GM18861 (cell line): ENCODE results near the gene SCAMP3.
"Not testable (repeated sequence)": the region's sequence is repeated elsewhere in the genome, so short reads cannot be mapped to it uniquely, and the experiment has no call there.

Source experiments
- ATAC-seq: cut with Tn5 transposase; IDR thresholded peaks from one replicate; pipeline ENCODE4 v1.9.1; 2021; ENCODE audit not compliant: unreplicated experiment

SCAMP3 gene

DNA sequence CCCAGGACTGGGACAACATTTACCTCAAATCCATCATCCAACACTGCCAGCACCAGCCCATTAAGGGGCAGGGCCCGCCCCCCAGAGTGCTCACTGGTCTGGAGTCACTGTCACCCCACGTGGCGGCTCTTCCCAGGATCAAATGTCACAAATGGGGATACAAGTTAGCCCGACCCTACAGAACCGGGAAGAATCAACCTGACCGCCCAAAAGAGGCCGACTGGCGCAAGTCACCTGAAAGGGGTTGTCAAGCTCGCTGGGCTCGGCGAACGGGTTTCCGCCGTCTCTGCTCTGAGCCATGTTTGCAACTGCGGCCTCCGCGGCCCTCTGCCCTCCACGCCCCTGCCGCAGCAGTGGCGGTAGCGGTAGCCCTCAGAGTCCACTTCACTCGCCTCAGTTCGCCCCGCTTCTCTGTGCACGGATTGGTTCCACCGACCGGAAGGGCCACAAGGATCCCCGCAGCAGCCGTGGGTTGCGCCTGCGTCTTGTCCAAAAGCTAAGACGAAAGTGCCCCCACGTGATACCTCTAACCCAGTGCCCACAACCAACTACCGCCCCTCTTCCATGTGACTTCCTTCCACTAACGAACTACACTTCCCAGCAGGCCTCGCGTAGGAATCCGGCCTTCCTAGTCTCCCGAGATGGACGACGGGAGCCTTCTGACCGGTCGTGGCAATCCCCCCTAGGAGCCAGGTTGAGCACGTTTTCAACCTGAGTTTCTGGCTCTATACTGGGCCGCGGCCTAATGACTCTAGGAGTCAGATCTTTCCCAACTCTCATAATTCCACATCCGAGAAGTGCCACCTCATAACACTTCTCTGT lies at the start of gene SCAMP3:
SCAMP3 (minus strand) TSS at position 509 of the 822 bp plus-strand sequence; CDS start at position 300, 209 bp downstream.
- peak; percentile 78 for ATAC-seq

DNA sequence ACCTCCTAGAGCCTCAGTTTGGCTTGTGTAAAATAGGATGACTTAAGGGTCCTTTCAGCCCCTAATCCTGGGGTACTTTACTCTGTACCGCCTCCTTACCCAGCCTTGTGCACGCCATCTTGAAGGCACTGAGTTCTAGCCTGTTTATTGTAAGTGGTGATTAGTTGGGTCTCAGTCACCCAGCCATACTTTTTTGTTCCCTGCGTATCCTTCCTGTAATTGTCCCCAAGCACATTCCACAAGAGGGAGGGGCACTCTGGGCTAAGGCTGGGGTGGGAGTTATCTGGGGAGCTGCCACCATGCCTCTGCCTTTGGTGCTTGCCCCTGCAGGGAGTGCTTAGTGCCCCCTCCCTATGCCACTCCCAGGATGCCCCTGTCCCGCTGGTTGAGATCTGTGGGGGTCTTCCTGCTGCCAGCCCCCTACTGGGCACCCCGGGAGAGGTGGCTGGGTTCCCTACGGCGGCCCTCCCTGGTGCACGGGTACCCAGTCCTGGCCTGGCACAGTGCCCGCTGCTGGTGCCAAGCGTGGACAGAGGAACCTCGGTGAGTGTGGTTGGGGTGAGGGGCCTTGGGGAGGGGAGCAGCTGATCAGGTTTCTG lies 47.4 kb upstream of the SCAMP3 start:
- no peak for ATAC-seq

DNA sequence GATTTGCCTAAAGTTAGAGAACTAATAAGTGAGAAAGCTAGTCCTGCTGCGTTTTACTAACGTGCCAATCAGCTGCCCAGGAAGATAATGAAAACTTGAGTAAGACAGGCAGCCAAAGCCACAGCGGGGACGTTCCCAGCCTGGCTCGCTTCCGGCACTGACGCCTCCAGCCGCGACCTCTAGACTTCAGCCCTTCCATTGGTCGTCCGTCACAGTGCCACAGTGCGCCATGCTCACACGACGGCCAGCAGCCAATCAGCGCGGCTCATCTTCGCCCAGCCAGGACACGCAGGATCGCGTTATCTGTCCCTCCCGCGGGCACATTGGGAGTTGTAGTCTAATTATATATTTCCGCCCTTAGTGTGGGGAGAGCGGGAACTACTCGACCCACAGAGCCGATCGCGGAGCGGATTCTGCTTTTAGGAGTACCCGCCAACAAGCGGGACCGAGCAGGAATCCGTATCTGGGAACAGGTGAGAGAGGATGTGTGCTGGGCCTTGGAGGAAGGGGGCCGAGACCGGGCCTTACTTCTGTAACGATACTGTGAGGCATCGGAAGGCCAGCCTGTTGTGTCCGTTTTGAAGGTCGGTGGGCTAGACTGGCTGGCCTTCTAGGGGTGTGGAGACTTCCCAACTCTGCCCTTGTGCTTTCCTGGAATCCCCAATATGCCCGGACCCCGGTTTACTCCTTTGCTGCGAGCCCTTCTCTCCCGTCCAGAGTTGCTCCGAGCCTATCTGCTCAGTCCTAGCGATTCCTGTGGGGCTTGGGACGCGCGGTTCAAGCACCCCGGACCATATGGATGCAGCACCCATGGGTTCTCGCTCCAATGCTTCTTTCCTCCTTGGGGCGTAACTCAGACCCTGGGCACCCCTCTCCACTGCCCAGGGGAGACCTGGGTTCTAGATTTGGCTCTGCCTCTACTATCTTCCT lies 46.6 kb upstream of the SCAMP3 start, which contains the start of gene FDPS:
FDPS (plus strand) TSS at position 374 of the 930 bp plus-strand sequence. CDS start 924 bp downstream, outside the sequence.
- ATAC-seq: peak; percentile 91

DNA sequence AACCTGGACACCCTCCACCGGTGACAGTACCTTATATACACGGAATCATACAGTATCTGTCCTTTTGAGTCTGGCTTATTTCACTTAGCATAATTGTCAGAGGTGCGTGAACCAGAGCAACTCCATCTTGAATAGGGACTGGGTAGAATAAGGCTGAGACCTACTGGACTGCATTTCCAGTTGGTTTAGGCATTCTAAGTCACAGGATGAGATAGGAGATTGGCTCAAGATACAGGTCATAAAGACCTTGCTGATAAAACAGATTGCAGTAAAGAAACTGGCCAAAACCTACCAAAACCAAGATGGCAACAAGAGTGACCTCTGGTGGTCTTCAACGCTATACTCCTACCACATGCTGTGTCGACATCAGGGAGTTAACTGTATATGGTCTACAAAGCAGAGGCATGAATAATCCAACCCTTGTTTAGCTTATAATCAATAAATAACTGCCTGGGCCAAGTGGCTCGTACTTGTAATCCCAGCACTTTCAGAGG lies 45.1 kb upstream of the SCAMP3 start:
- ATAC-seq: no peak

DNA sequence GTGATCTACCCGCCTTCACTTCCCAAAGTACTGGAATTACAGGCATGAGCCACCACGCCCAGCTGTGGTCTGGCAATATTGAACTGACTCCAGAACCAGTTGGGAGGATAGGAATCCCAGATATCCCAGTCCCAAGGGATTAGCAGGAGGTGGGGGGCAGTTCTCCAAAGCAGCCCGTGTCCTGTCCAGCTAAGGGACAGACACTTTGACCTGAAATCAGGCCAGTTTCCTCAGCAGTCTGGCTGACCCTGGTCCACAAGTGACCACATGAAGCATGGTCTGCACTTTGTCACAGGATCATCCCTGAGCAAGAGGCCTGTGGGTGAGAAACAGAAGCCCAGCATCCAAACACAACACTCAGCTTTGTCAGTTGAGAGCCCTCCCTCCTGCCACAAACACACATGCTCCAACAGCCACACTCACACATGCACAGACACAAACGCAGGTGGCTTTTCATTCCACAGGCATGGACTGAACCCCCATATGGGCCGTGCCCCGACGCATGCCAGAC lies 43.8 kb upstream of the SCAMP3 start:
- no peak for ATAC-seq

DNA sequence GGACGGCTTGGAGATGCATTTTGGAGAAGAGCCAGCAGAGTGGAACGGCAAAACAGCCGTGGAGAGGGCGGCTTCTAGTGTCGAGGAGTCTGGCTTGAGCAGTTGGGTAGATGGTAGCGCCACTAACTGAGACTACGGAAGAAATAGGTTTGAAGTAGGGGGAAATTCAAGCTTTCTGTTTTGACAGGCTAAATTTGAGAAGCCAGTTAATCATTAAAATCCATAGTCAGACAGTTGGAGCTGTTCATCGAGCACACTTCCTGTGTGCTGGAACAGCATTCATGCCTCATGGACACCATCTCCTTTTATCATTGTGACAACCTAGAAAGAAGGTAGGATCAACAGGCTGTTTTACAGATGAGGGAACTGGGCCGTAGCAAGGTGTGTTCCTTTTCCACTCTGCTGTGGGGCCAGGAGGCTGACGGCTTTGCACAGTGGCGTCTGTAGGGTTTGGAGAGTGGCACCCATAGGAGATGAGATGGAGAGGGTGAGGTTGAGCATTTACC lies 42.5 kb upstream of the SCAMP3 start:
- ATAC-seq: no peak

DNA sequence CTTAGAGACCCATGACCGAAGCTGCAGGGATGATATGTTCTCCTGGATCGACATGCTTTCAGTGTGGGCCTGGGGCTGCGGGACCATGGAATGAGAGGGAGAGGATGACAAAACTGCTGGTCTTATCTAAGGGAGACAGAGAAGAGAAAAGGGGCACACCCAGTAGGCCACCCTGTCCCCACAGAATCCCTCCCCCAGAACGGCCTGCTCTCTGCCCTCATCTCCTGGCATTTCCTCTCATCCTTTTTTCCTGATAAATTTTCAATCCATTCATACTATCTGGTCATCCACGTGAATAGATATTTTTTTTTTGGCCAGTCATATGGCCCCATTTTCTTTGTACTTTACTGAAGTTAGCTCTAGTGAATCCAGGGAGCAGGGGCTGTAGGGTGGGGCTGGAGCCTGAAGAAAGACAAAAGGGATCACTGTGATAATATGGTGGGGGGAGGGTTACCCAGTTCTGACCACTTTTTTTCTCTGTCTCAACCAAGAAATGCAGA lies 39.2 kb upstream of the SCAMP3 start, which contains the start of gene PKLR:
PKLR (minus strand) TSS at position 97 of the 500 bp plus-strand sequence; CDS start at position 54, 43 bp downstream.
- no peak for ATAC-seq

DNA sequence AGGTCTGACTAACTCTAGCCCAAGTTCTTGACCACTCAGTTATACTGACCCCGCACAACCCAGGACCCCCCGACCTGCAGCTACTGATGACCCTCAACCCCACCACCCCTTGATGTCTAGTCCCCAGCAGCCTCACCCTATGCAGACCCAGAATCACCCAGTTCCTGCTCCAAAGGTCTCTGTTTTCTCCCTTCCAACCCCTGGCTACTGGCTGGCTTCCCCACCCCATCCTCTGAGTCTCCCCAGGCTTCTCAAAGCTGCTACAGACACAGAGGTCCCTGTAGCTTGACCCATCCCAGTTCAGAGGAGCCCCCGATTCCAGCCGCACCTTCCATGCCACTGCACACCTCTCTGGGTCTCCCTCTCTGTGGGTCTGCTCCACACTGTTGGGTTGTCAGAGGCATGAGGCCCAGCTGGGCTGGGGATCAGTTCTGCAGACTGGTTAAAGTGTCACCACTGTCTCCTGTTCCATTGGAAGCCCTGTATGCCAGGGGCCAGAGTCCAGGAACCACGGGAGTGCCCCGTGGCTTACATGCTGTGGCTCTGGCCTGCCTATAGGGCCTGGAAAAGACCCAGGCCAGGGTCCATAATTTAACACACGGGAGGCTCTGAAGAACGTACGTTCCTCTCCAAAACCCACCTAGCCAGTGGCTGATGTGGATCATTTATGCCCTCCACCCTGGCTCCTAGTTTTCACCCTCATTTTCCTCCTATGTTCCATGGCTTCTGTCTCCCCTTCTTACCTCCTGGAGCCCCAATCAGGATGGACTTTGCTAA lies 38.6 kb upstream of the SCAMP3 start:
- ATAC-seq: no peak

DNA sequence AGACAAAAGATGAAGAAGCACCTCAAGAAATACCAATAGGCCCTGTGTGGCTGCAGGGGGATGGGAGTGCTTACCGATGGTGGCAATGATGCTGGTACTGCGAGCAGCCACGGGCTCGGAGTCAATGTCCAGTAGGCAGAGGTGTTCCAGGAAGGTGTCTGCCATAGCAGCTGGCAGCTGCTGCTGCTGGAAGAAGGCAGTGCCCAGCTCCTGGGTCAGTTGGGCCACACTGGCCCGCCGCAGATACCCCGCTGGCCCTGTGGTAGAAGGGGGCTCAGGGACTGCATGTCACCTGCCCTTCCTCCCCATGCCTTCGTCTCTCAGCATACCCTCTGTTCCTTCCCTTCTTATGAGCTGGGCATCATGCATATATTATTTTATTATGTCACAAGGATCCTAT lies 37.9 kb upstream of the SCAMP3 start:
- ATAC-seq: no peak

DNA sequence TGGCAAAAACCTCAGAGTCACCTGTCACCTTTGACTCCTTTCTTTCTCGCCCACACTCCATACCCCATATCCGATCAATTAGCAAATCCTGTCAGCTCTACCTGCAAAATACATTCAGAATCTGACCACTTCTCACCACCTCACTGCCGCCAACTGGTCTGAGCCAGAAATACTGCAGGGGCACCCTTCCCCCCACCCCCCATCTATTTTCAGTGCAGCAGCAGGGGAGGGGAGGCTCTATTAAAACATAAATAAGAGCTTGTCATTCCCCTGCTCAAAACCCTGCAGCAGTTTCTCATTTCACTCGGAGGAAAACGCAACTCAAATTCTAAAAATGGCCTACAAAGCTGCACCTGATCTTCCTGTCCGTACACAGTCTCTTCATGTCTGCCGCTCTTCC lies 35.2 kb upstream of the SCAMP3 start:
- ATAC-seq: no peak

DNA sequence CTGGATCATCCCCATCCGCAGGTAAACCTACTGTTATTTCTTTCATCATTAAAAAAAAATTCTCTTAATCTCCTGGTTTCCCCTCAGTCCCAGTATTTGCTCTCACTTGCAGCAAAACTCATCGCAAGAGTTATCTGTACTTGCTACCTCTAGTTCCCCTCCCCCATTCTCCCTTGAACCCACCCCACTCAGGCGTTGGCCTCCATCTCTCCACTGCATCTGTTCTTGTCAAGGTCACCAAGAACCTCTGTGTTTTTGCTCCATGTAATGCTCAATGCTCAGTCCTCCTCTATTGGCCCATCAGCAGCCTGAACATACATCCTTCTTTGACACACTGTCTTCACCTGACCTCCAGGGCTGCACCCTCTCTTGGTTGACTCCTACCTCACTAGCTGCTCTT lies 34.5 kb upstream of the SCAMP3 start:
- no peak for ATAC-seq

DNA sequence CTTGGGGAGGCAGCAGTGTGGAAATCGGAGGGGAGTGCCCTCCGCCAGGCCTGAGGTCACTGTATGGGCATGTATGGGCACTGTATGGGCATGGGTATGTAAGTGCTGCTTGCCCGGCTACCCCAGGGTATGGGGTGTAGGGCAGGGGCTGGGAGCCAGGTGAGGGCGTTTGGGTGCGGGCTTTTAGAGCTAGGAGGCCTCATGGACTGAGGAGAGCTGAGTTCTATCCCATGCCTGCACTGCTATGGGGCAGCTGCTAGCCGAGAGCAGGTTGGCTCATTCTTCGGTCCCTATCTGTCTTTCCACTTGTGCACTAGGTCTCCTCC lies 33.7 kb upstream of the SCAMP3 start:
- ATAC-seq: no peak

DNA sequence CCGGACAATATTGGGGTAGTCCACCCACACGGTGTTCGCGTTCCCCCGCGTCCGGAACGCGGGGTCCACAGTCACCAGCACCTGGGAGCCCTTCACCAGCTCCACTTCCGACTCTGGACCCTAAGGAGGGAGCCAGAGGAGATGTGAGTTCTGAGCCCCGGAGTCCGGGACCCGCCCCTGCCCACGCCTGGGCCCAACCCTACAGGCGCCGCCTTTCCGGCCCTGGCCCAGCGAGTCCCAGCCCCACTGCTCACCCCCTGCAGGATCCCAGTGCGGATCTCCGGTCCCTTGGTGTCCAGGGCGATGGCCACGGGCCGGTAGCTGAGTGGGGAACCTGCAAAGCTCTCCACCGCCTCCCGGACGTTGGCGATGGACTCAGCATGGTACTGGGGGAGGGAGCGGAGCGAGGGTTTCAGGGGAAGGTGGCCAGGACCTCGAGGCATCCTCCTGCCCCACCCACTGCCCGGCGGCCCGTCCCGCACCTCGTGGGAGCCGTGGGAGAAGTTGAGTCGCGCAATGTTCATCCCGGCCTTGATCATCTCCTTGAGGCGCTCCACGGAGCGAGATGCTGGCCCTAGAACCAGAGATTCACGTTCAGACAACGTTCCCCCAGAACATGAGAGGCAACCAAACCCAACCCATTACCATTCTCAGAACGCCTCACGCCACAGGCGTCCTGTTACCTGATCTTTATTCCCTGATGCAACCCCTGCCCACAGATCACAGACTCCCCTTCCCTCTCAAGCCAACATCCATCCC lies 33.2 kb upstream of the SCAMP3 start:
- ATAC-seq: no peak

DNA sequence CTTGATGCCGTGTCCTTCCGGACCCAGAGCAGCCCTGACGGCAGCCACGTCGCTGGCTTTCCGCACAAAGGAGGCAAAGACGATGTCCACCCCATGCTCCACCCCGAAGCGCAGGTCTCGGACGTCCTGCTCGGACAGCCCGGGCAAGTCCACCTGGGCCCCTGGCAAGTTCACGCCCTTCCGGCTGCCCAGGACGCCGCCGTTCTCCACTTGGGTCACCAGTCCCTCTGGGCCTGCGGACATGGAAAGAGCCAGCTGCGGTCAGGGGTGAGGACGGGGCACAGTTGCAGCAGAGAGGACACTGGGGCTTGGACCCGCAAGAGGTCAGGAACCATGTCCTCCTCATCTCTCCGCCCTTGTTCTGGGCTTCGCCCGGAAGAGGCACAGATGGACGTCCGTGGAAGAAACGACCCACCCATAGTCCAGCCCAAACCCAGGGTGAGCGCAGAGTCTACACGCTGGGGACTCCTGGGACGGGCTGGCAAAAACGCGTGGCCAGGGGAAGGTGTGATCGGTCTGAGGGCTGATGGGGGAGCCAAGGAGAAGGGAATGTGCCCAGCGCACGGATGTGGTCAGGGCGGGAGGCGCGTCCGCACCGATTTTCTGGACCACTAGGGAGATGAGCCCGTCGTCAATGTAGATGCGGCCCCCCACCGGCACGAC lies 32.5 kb upstream of the SCAMP3 start:
- ATAC-seq: no peak

DNA sequence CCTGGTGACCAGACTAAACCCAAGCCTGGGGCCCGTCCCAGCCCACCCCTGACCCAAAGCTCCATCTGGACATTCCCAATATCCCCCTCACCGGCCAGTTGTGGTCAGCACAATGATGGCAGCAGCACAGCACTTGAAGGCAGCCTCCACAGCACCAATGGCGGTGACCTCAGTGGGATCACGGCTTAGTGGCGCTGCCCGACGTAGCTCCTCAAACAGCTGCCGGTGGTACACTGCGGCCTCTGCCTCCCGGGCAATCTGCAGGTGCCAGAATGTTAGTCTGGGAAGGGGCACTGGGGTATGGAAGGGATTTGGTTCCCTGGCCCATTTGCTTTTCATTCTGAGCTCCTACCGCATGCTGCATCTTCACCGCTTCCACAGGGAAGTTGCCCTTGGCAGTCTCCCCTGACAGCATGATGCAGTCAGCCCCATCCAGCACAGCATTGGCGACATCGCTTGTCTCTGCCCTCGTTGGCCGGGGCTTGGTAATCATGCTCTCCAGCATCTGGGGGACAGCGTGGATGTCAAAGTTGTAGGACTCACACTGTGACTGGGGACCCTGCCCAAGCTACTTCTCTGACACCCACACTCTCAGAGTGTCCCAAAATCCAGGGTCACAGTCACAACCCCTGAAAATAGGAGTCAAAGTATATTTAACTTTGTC lies 31.1 kb upstream of the SCAMP3 start:
- ATAC-seq: no peak

DNA sequence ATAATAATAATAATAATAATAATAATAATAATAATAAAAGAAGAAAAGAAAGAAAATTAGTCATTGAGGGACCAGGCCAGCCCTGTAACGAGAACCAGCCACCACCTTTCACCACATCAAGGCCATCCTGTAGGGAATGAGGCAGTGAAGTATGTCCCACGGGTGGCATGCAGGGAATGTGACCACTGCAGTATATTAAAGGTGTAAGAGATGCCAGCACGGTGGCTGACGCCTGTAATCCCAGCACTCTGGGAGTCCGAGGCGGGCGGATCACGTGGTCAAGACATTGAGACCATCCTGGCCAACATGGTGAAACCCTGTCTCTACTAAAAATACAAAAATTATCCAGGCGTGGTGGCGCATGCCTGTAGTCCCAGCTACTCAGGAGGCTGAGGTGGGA lies 28.8 kb upstream of the SCAMP3 start:
- not testable (repeated sequence) for ATAC-seq

DNA sequence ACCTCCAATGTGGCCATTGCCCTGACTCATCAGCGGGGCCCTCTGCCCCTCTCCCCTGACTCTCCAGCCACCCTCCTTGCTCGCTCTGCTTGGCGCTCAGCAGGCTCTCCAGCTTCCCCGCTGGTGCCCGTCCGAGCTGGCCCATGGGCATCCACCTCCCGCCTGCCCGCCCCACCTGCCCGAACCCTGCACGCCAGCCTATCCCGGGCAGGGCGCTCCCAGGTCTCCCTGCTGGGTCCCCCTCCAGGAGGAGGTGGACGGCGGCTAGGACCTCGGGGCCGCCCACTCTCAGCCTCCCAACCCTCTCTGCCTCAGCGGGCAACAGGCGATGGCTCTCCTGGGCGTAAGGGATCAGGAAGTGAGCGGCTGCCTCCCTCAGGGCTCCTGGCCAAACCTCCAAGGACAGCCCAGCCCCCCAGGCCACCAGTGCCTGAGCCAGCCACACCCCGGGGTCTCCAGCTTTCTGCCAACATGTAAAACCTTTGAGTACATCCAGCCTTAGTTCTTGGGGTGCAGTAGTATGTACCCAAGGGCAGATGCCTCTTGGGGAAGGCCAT lies 25.9 kb upstream of the SCAMP3 start:
- ATAC-seq: no peak

DNA sequence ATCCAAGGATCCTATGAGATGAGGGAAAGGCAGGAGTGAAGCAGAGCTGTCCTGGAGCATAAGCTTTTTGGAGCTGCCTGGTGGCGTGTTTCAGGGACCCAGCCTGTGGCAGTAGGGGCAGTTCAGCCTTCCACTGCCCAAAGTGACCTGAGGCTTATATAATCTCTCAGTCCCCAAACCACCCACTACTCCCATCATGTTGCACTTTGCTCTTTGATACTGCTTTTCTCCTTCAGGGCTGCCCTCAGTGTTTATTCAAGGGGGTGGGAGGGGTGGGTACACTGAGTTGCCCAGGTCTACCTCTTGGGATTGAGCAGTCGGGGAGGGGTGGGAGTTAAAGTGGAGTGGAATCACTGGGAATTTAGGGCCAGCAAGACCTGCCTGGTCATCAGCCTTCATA lies 24.4 kb upstream of the SCAMP3 start:
- no peak for ATAC-seq
